ENCODE results near the gene AMOT. TPM values are rescaled to one million over a fixed set of nuclear protein-coding genes. Genes with fewer than 3 reads are reported as not detected.

Gene AMOT
- polyA plus RNA-seq, 1 donor from 2014 or later: 2.8 TPM

DNA sequence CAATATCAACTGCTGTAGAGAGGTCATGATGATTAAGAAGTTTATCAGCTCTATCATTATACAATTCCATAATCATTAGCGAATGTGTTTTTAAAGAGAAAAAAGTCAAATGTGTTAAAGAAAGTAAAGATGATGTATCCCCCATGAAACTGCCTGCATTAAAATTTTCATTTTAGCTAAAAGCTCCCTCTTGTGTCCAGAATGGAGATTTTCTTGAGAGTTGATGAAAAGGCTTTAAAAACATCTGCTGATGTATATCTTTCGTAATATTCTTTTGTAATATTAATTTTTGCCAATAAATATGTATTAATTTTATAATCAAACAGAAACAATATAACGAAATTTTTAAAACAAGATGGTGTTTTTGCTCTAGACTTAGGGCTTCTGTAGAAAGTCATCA lies 108.8 kb downstream of the AMOT start:
- Histone ChIP-seq H3F3A (ENCODE audit: insufficient read depth, low read length, poor library complexity, severe bottlenecking) (no peaks in the 10 kb centered on the region), H3K9ac (ENCODE audit: low read length) (no peak overlapping the region), H2AFZ (ENCODE audit: low read depth, low read length) (no peak overlapping the region), H3K4me3 (ENCODE audit: low read length) (no peak overlapping the region), H3K27ac (ENCODE audit: low read length) (no peak overlapping the region), H3K4me2 (ENCODE audit: low read length) (no peak overlapping the region), H3K27me3 (ENCODE audit: insufficient read depth, low read depth, low read length) (no peaks in the 10 kb centered on the region), H3K79me2 (replicated peaks; ENCODE audit: insufficient read depth, low read length) (no peaks in the 10 kb centered on the region), H3K36me3 (ENCODE audit: insufficient read depth, low read length) (no peaks in the 10 kb centered on the region), H4K20me1 (ENCODE audit: insufficient read depth) (no peaks in the 10 kb centered on the region), H3K9me2 (ENCODE audit: insufficient read depth, low read length) (no peaks in the 10 kb centered on the region), H3K9me3 (ENCODE audit: low read length) (no peaks in the 10 kb centered on the region)
- no peak for TF ChIP-seq EP300 (conservative IDR thresholded peaks at IDR 0.05; ENCODE audit: poor library complexity, severe bottlenecking)
- no peak for TF ChIP-seq POLR2AphosphoS5 (IDR thresholded peaks at IDR 0.05)
- TF ChIP-seq, protein P1, sequence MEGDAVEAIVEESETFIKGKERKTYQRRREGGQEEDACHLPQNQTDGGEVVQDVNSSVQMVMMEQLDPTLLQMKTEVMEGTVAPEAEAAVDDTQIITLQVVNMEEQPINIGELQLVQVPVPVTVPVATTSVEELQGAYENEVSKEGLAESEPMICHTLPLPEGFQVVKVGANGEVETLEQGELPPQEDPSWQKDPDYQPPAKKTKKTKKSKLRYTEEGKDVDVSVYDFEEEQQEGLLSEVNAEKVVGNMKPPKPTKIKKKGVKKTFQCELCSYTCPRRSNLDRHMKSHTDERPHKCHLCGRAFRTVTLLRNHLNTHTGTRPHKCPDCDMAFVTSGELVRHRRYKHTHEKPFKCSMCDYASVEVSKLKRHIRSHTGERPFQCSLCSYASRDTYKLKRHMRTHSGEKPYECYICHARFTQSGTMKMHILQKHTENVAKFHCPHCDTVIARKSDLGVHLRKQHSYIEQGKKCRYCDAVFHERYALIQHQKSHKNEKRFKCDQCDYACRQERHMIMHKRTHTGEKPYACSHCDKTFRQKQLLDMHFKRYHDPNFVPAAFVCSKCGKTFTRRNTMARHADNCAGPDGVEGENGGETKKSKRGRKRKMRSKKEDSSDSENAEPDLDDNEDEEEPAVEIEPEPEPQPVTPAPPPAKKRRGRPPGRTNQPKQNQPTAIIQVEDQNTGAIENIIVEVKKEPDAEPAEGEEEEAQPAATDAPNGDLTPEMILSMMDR (IDR thresholded peaks at IDR 0.05; ENCODE audit: poor library complexity, severe bottlenecking): peak; percentile 46
- TF ChIP-seq SMC3 (conservative IDR thresholded peaks at IDR 0.05; ENCODE audit: poor library complexity): peak; percentile 49
- no peak for TF ChIP-seq REST (IDR thresholded peaks at IDR 0.05; ENCODE audit: borderline replicate concordance)
- no peak for TF ChIP-seq MXI1 (conservative IDR thresholded peaks at IDR 0.05; ENCODE audit: poor library complexity, severe bottlenecking)
- peak; percentile 55 for TF ChIP-seq RAD21 (conservative IDR thresholded peaks at IDR 0.05)
- no peak for TF ChIP-seq TAF1 (IDR thresholded peaks at IDR 0.05; ENCODE audit: low read depth)
- no peak for TF ChIP-seq EZH2 (IDR thresholded peaks at IDR 0.05; ENCODE audit: borderline replicate concordance, insufficient read depth, low read length, poor library complexity, severe bottlenecking)

Small RNA genes lying within 50 kb of the gene (small RNA-seq; reads per million reads assigned to genes)
- gene RN7SL266P: 0 reads per million in 3 experiments

Other genes starting within 250 kb of the AMOT start
- gene LHFPL1, start 160.9 kb downstream of the AMOT start, polyA plus RNA-seq: 1.7 TPM in 1 of 2 replicates, not detected in the other

Data from neural cell (in vitro differentiated cells).